DMS153 treated with DMSO at 0.1 percent for 48 hours (cell line): ENCODE data around the gene SETX.

Experiments used
- DNase-seq: peaks from one replicate; lab custom pipeline; 2025; ENCODE audit not compliant: unreplicated experiment; lab: John Stamatoyannopoulos, UW

SETX gene

DNA sequence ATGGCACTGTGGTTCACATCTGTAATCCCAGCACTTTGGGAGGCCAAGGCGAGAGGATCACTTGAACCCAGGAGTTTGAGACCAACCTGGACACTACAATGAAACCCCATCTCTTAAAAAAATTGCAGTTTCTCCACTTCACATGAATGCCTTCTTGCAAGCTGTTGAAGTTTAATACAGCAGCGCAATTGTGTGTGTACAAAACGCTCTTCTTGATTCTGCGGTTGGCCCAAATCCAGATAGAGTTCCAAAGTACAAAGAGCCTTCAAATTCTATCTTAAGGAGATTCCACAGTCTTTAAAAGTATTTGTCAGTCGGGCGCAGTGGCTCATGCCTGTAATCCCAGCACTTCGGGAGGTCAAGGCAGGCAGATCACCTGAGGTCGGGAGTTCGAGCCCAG lies 9.3 kb upstream of the SETX start:
- DNase-seq, result no peak

GRCh38 chr9:132357764-132358163 lies 3.0 kb upstream of the SETX start:
- DNase-seq, result no peak

DNA sequence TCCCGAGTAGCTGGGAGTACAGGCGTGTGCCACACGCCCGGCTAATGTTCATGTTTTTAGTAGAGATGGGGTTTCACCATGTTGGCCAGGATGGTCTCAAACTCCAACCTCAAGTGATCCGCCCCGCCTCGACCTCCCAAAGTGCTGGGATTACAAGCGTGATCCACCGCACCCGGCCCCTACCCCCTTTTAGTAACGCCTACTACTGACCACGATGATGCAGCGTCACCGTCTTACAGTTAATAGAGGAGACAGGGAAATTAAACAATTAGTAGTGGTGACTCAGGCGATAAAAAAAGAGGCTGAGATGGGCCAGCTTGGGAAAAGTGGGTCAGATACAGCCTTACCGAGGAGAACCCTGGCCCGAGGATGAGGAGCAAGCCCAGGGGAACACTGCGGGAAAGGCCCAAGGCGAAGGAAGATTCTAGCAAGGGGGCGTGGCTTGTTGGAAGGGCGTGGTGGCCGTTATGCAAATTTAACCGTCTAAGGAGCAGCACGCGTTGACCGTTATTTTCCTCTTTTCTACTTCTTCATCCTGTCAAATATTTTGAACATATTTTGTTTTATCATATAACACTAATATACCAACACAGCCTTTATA lies 1.6 kb upstream of the SETX start:
- DNase-seq, result no peak

GRCh38 chr9:132351404-132352045 lies 3.3 kb downstream of the SETX start:
- DNase-seq, result no peak

- DNase-seq, result no peak
Observed at GRCh38 chr9:132350861-132351315, 3.9 kb downstream of the SETX start.

DNA sequence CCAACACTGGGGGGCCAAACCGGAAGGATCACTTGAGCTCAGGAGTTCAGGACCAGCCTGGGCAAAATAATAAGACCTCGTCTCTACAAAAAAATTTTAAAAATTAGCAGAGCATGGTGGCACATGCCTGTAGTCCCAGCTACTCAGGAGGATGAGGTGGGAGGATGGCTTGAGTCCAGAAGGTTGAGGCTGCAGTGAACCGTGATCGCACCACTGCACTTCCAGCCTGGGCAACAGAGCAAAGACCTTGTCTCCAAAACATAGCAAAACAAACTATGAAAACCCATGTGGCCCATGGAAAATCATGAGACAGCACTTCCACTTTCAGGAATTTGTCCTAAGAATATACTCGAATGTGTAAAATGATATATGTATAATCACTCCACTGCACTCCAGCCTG lies 6.1 kb downstream of the SETX start:
- no peak for DNase-seq

- DNase-seq, result no peak
Observed at GRCh38 chr9:132346177-132346576, 8.6 kb downstream of the SETX start.

DNA sequence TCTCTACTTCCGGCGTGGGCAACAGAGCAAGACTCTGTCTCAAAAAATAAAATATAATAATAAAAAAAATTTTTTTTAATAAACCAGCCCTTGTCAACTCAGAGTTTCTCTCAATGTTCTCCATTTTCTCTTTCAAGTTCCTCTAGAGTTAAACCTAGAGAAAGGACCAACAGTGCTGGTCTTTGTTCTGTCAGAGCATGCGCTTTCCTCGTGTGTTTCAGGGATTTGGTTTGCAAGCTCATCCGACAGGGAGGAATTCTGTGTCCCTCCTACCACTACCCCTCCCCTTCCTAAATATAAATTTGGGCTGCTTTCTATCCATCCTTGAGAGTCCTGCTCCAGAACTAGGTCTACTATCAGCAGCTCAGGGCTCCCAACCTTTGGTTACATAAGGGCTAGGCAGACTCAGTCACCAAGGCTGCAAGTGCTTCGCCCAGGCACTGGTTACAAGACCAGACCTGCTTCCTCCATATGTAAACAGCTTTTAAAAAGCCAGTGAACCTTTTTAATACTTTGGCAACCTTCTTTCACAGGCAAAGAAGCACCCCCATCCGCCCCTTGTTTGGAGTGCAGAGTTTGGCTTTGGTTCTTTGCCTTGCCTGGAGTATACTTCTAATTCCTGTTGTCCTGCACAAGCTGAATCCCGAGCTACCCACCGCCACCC lies 13.5 kb downstream of the SETX start:
- no peak for DNase-seq

DNA sequence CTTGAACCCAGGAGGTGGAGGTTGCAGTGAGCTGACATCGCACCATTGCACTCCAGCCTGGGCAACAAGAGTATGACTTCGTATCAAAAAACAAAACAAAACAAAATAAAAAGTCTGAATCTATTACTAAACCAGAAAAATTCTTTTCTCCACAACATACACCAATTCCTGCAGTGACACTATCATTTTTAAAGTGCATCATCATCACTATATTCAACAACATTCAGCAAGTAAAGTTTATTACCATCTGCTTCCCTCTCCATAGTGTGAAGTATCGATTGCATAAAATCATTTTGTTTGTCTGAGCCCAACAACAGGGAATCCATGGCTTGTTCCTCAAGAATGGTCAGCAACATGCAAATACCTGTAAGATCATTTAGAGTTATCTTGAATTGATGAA lies 20.4 kb downstream of the SETX start:
- no peak for DNase-seq

GRCh38 chr9:132333556-132333955 lies 21.2 kb downstream of the SETX start:
- no peak for DNase-seq

GRCh38 chr9:132328580-132328979 lies 26.2 kb downstream of the SETX start:
- no peak for DNase-seq

DNA sequence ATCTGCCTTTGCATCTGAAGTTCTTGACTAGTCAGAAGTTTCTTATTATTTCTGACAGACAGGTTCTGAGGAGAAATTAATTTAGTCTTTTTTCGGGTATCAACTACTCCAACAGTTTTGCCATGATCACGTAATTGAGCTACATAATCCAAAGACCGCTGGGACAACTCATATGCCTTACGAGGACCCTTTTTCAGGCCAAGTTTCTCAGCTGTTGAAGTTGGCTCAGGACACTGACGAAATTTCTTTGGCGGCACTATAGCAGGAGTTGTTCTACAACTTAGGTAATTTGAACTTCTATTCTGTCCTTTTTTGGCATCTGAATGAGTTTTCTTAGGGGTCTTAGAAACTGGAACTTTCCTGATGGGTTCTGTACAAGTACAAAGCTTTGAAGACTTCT lies 27.2 kb downstream of the SETX start:
- no peak for DNase-seq

DNA sequence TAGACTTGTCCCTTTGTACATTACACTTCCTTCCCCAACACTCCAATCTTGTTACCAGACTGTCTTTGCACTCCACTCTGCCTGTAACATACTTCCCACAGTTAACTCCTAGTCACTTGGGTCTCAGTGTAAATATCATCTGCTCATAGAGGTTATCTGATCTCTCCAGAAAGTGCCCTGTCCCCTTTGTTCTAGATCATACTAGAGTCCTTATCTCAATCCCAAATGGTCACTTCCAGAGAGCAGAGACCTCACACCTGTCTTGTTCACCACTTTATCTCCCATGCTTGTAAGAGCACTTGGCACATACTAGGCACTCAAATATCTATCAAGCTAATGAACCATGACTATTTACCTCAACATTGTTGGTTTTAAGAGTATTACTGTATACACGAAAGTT lies 30.4 kb downstream of the SETX start:
- DNase-seq, result no peak

DNA sequence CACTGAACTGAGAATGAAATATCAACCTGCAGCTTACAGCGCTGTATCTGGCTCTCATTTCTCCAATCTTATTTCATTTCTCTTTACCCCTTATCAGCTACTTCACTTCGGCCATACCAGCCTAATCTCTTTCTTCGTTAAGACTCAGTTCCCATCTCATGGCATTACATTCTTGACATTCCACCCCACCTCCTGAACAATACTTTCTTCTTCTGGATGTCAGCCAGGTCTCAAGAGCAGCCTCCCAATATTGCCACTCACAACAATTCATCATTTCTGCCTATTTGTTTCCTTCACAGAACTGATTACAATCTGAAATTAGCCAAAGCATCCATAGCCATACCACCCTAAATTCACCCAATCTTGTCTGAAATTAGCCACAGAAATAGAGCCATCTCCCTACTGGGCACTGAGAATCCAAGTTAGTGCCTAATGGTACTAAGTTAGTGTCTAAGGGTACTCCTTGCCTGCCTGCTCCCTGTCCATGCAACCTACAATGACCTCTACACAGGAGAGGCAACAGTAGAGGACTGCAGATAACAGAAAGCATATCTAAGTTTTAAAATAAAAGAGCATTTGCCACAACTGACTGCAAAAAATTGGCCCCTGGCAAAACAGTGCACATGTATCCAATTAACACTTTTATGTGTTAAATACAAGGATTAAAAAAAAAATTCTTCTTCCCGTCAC lies 35.2 kb downstream of the SETX start:
- no peak for DNase-seq

DNA sequence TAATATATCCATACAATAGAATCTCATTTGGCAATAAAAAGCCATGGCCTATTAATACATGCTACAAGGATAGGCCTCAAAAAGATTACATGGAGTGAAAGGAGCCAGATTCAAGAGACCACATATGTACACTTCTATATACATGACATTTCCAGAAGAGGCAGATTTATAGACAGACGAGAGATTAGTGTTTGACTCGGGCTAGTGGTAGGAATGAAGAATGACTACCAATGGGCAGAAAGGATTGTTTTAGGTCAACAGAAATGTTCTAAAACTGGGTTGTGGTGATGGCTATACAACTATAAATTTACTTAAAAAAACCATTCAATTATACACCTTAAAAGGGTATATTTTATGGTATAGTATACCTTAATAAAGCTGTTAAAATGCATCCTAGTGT lies 41.9 kb downstream of the SETX start:
- no peak for DNase-seq

DNA sequence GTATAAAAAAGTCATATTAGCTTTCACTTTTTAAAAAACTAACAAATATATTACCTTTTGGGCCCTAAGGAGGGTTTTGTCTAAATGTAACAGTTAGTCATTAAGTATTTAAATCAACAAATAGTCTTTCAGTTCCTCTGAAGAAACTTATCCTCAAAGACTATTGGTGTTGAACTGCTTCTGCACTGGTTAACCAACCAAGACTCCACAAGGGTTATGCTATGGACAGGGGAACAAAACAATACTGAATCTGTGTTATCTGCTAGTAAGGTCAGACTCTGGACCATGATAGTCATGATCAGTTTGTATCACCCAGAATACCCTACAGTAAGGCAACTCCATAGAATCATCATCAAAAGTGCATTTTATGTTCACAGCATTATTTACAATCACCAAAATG lies 42.4 kb downstream of the SETX start:
- DNase-seq, result no peak

- no peak for DNase-seq
Observed at GRCh38 chr9:132311978-132312377, 42.8 kb downstream of the SETX start.

DNA sequence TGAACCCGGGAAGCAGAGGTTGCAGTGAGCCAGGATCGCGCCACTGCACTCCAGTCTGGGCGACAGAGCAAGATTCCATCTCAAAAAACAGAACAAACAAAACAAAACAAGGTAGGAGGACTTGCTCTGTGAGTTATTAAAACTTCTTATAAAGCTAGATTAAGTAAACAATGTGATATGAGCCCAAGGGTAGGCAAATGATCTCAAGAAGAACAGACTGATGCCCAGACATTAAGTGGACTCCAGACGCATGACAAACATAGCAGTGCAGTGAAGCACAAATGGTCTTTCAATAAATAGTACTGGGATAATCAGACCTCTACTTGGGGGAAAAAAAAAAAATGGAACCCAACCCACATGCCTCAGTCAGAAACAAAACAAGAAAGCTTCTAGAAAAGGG lies 45.7 kb downstream of the SETX start:
- no peak for DNase-seq

GRCh38 chr9:132301521-132301920 lies 53.3 kb downstream of the SETX start:
- no peak for DNase-seq

DNA sequence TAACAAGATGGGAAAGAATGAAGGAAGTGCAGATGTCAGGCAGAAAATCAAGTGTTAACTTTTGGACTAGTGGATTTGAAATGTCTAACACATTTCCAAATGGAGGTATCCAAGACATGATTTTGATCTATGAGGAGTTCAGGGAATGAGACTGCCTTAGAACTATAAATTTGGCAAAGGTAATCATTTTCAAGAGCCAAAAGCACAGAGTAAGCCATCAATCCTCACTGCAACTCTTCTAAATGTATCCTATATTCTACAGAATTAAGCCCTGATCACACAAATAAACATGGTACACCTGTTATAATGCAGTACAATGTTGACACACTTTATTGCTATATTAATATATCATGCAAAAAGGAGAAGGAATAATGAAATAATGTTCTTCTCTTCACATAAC lies 55.6 kb downstream of the SETX start:
- no peak for DNase-seq

DNA sequence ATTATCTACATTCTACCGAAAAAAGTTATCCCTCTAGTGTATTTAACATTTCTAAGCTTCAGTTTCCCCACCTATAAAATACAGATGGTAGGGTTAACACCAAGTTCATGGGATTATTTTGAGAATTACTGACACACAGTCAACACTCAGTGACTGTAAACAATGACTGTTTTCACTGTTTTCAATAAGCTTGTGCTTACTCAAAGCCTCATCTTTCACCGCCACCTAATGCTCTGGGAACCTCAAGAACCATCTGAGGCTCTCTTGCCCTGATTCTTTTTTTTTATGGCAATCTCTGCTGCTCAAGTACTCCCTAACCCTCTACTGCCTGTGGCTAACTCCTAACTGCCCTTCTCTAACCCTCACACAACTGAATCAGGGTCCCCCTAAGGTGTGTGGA lies 59.6 kb downstream of the SETX start:
- DNase-seq, result no peak

DNA sequence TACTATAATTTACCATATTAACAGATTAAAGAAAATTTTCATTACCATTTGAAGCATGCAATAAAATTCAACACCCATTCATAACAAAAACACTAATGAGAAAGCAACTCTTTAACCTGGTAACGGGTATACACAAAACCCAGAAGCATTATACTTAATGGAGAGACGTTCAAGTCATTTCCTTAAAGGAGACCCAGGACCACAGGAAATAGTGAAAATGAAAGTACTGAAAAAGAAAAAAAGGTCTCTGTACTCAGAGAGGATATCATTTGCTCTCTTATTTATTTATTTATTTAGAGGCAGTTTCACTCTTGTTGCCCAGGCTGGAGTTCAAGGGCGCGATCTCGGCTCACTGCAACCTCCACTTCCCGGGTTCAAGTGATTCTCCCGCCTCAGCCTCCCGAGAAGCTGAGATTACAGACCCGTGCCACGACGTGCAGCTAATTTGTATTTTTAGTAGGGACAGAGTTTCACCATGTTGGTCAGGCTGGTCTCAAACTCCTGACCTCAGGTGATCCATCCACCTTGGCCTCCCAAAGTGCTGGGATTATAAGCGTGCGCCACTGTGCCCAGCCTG lies 61.6 kb downstream of the SETX start:
- DNase-seq, result no peak
